Astrocyte of the cerebellum (primary cell): ENCODE measurements around the gene CUL7.
"Not testable (repeated sequence)": the region's sequence is repeated elsewhere in the genome, so short reads cannot be mapped to it uniquely, and the experiment has no call there.

Source experiments
- DNase-seq: peaks from one replicate; pipeline ENCODE4 v3.0.0-alpha.2; 2011; ENCODE audit warnings: low read depth
- H3K4me3 ChIP-seq: 2 replicates; pipeline ENCODE4 v1.5.1; 2011; ENCODE audit warnings: mild to moderate bottlenecking, low read depth, low read length, moderate library complexity
- CTCF ChIP-seq: IDR thresholded peaks from 2 replicates; pipeline ENCODE4 v1.5.1; 2012; ENCODE audit warnings: low read length, low read depth, moderate library complexity, mild to moderate bottlenecking; ENCODE audit errors: missing control alignments
- in situ Hi-C: cut with HindIII; loops from 2 replicates; pipeline ENCODE4 v1.10.0; 2017; ENCODE audit warnings: low sequenced_read_pairs

Gene CUL7

GRCh38 chr6:43089467-43089866 lies 35.8 kb upstream of the CUL7 start:
- no peak for DNase-seq
- no peak for TF ChIP-seq CTCF
- in situ Hi-C loops = no loop called here
- no peak overlapping the region for H3K4me3 ChIP-seq

DNA sequence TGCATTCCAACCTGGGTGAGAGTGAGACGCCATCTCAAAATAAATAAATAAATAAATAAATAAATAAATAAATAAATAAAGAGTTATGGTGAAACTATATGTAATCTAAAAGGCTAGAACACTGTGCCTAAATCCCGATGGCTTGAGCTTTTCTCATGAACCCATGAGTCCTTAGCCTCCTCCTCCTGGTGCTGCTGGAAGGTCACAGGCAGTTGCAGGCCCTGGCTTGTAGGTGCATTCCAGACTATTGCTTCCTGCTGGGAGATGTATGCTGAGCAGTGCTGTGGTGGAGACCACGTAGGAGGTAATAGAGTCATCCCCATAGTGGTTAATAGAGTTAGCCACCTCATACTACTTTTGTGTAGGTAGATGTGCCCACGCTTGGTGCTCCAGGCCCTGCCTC lies 35.0 kb upstream of the CUL7 start:
- in situ Hi-C loops = no loop called here
- TF ChIP-seq CTCF = no peak
- peak; percentile 52 for DNase-seq
- no peak overlapping the region for H3K4me3 ChIP-seq

- no peak for DNase-seq
- in situ Hi-C loops = no loop called here
- TF ChIP-seq CTCF = no peak
- no peak overlapping the region for H3K4me3 ChIP-seq
Measured at GRCh38 chr6:43086022-43086658, 32.5 kb upstream of the CUL7 start.

- no peak overlapping the region for H3K4me3 ChIP-seq
- TF ChIP-seq CTCF = no peak
- in situ Hi-C loops = no loop called here
- DNase-seq = no peak
Measured at GRCh38 chr6:43082806-43083655, 29.4 kb upstream of the CUL7 start.

GRCh38 chr6:43081922-43082321 lies 28.3 kb upstream of the CUL7 start:
- DNase-seq, H3K4me3 ChIP-seq, in situ Hi-C loops: not testable (repeated sequence)

- in situ Hi-C loops = no loop called here
- H3K4me3 ChIP-seq = no peak overlapping the region
- no peak for TF ChIP-seq CTCF
Measured at GRCh38 chr6:43081043-43081442, 27.4 kb upstream of the CUL7 start.

DNA sequence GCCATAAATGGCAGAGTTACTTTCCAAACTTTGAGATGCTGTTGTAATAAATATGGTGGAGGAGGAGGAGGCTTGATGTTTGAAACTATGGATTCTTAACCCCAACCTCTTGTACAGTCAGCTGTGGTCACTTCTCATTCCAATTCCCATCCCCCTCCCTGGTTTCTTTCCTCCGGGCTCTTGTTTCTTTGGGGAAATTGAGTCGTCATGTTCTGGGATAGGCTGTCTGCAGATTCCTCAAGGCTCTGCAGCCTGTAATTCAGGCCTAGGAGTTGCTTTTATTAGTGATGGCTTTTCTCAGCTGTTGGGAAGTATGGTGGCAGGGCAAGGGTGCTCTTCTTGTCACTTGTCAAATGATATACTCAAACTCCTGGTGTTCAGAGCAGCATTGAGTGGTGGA lies 25.0 kb upstream of the CUL7 start:
- in situ Hi-C loops = no loop called here
- no peak overlapping the region for H3K4me3 ChIP-seq
- DNase-seq = no peak
- TF ChIP-seq CTCF = no peak

More at GRCh38 chr6:43081043-43081442, 27.4 kb upstream of the CUL7 start:
- DNase-seq = no peak
